ENCODE results near the gene LY6G5C.

Gene LY6G5C

GRCh38 chr6:31705931-31706330 is 25.1 kb upstream of the LY6G5C start:
- no peak overlapping the region for H3K4me3 ChIP-seq (ENCODE audit: low read depth, low read length)
- no peak for DNase-seq (ENCODE audit: low read depth)
- TF ChIP-seq, protein P1, sequence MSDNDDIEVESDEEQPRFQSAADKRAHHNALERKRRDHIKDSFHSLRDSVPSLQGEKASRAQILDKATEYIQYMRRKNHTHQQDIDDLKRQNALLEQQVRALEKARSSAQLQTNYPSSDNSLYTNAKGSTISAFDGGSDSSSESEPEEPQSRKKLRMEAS (IDR thresholded peaks at IDR 0.05; ENCODE audit: low read depth, low read length): no peak
- TF ChIP-seq CTCF (IDR thresholded peaks at IDR 0.05; ENCODE audit: low read depth, low read length) (no peak), MYC (IDR thresholded peaks at IDR 0.05; ENCODE audit: low read depth, low read length) (no peak), POLR2A (IDR thresholded peaks at IDR 0.05; ENCODE audit: extremely low read depth, insufficient read length) (no peak)

GRCh38 chr6:31702819-31703716 is 22.2 kb upstream of the LY6G5C start, which contains the start of gene ABHD16A:
TSS of gene ABHD16A (minus strand) at chr6:31703324. CDS start at chr6:31703281, 43 bp downstream.
- H3K4me3 ChIP-seq (ENCODE audit: low read depth, low read length): peak within 1 kb of the TSS; percentile 97
- TF ChIP-seq POLR2A (IDR thresholded peaks at IDR 0.05; ENCODE audit: extremely low read depth, insufficient read length) (peak; percentile 85), MYC (IDR thresholded peaks at IDR 0.05; ENCODE audit: low read depth, low read length) (peak; percentile 78), CTCF (IDR thresholded peaks at IDR 0.05; ENCODE audit: low read depth, low read length) (no peak)
- TF ChIP-seq, protein P1 (IDR thresholded peaks at IDR 0.05; ENCODE audit: low read depth, low read length): peak; percentile 35

GRCh38 chr6:31702405-31702818 is 21.5 kb upstream of the LY6G5C start:
- no peak for DNase-seq (ENCODE audit: low read depth)
- peak overlapping the region; percentile 97 for H3K4me3 ChIP-seq (ENCODE audit: low read depth, low read length)
- TF ChIP-seq CTCF (IDR thresholded peaks at IDR 0.05; ENCODE audit: low read depth, low read length) (no peak), POLR2A (IDR thresholded peaks at IDR 0.05; ENCODE audit: extremely low read depth, insufficient read length) (no peak), MYC (IDR thresholded peaks at IDR 0.05; ENCODE audit: low read depth, low read length) (no peak)
- TF ChIP-seq, protein P1 (IDR thresholded peaks at IDR 0.05; ENCODE audit: low read depth, low read length): no peak

More at GRCh38 chr6:31702819-31703716, 22.2 kb upstream of the LY6G5C start, which contains the start of gene ABHD16A:
- DNase-seq (ENCODE audit: low read depth): peak; percentile 100

DNA sequence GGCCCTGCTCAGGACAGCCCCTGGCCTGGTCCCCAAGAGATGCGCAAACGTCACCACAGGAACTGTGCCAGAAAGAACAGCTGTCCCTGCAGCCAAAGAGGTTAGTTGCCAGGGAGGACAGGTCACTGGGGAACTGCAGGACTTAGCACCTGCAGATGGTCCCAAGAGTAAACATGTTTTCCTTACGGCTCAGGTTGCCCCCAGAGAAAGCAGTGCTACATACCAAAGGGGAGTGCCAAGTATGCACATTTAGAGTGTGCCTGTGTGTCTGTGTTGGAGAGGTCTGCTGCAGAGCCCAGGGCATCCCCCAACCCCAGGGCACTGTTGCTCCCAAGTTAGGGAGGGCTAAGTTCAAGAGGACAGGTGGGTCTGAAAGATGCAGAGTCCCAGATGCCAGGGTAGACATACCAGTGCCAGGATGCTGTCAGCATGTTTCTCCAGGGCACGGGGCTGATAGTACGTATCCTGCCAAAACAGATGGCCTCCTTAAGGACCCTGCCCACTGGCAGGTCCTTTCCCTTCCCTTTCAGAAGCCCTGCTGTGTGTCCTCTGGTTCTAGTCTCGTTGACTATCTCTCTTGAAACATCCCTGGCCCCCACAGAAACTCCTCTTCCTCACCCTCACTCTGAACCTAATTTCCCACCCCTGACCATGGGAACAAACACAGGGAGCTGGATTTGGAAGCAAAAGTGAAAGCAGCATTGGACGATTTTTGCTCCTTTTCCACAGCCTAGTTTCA is 21.0 kb upstream of the LY6G5C start:
- H3K4me3 ChIP-seq (ENCODE audit: low read depth, low read length): peak overlapping the region; percentile 97
- TF ChIP-seq POLR2A (IDR thresholded peaks at IDR 0.05; ENCODE audit: extremely low read depth, insufficient read length): no peak
- no peak for TF ChIP-seq CTCF (IDR thresholded peaks at IDR 0.05; ENCODE audit: low read depth, low read length)
- TF ChIP-seq, protein P1 (IDR thresholded peaks at IDR 0.05; ENCODE audit: low read depth, low read length): no peak
- no peak for TF ChIP-seq MYC (IDR thresholded peaks at IDR 0.05; ENCODE audit: low read depth, low read length)
- no peak for DNase-seq (ENCODE audit: low read depth)

DNA sequence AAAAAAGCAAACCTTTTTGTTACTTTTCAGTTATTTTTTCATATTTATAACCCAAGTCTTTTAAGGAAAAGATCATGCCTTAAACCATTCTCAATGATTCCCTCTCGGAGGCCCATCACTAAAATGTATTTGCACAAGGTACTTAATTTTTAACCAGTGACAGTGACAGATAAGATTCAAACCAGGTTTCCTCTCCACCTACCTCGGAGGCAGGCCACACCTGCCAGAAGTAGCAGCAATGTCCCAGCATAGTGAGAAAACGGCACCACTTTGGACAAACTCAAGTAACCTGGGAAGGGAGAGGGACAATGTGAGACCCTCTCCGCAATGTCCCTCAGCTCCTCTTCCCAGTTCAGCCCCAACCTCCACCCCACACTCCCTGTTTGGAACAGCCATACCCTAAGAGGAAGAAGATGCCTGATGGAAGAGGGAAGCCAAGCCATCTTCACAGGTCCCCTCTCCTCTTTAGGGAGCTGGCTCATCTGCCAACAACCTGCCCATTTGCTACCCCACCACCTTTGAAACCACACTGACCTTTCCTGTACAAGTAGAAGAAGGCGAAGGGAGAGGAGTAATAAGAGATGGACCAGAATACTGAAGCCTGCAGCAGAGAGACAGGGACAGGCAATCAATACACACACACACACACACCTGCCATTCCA is 20.0 kb upstream of the LY6G5C start:
- TF ChIP-seq, protein P1 (IDR thresholded peaks at IDR 0.05; ENCODE audit: low read depth, low read length): no peak
- no peak for TF ChIP-seq CTCF (IDR thresholded peaks at IDR 0.05; ENCODE audit: low read depth, low read length)
- TF ChIP-seq MYC (IDR thresholded peaks at IDR 0.05; ENCODE audit: low read depth, low read length): no peak
- TF ChIP-seq POLR2A (IDR thresholded peaks at IDR 0.05; ENCODE audit: extremely low read depth, insufficient read length): no peak
- H3K4me3 ChIP-seq (ENCODE audit: low read depth, low read length): peak overlapping the region; percentile 97
- DNase-seq (ENCODE audit: low read depth): no peak

All from NB4 (cell line).